HG03159 (cell line): Measurements from ENCODE around the gene SPHK2.

Source experiments
- ATAC-seq: cut with Tn5 transposase; IDR thresholded peaks from one replicate; pipeline ENCODE4 v1.9.1; 2021; ENCODE audit warnings: mild to moderate bottlenecking, moderate library complexity; ENCODE audit not compliant: unreplicated experiment

The SPHK2 gene

DNA sequence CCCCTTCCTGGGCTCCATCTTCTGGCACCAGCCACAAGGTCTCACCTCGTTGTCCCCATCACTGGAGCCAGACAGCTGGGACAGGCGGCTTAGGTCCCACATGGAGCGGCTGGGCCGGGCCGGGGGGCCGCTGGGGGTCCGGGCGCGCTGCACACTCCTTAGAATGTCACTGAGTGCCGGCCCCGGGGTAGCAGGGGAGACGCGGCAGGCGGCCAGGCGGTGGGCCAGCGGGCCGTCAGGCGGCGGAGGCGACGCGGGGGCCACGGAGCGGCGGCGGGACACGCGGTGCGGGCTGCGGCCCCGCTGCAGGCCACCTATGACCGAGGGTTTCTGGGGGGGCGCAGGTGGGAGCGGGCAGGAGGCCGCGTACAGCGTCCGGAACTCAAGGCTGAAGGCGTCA, 15.9 kb upstream of the SPHK2 start:
- ATAC-seq = no peak

DNA sequence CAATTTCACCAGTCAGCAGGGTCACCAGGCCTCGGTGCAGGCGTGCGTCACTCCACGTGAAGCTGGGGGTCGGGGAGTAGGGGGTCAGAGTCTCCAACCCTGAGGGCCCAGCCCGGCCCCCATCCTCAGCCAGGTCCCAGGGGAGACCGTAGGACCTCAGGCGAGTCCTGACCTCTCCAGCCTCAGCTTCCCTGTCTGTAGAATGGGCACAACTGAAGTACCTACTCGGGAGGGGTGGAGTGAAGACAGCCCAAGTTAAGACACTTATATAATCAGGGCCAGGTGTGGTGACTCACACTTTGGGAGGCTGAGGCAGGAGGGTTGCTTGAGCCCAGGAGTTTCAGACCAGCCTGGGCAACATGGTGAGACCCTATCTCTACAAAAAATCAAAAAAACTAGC, 15.5 kb upstream of the SPHK2 start:
- ATAC-seq = no peak

DNA sequence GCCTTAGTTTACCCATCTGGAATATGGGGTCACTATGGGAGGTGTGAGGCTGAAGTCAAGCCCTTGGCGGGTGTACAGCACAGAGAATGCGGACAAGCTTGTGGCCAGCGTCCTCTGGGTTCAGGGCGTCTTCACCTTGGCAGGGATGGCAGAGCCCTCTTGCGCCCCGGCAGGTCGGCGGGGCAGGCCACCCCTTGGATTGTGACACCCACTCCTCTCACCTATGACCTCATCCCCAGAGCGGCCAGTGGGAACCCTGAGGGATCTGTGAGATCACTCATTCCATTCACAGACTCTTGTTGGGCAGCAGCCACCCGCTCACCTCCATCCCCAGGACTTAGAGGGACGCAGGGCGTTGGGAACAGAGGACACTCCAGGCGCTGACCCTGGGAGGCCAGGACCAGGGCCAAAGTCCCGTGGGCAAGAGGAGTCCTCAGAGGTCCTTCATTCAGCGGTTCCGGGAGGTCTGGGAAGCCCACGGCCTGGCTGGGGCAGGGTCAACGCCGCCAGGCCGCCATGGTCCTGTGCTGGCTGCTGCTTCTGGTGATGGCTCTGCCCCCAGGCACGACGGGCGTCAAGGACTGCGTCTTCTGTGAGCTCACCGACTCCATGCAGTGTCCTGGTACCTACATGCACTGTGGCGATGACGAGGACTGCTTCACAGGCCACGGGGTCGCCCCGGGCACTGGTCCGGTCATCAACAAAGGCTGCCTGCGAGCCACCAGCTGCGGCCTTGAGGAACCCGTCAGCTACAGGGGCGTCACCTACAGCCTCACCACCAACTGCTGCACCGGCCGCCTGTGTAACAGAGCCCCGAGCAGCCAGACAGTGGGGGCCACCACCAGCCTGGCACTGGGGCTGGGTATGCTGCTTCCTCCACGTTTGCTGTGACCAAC, 12.6 kb upstream of the SPHK2 start, which contains the start of gene SPACA4:
Gene SPACA4, plus strand, starts transcription at position 280 of the 896 bp plus-strand sequence. Its CDS starts 237 bp downstream, at position 517.
- no peak for ATAC-seq

DNA sequence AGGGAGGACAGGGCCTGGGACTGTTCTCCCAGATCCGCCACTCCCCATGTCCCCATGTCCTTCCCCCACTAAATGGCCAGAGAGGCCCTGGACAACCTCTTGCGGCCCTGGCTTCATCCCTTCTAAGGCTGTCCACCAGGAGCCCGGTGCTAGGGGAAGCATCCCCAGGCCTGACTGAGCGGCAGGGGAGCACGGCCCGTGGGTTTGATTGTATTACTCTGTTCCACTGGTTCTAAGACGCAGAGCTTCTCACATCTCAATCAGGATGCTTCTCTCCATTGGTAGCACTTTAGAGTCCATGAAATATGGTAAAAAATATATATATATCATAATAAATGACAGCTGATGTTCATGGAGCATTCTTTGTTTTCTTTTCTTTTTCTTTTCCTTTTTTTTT, 11.9 kb upstream of the SPHK2 start:
- no peak for ATAC-seq

DNA sequence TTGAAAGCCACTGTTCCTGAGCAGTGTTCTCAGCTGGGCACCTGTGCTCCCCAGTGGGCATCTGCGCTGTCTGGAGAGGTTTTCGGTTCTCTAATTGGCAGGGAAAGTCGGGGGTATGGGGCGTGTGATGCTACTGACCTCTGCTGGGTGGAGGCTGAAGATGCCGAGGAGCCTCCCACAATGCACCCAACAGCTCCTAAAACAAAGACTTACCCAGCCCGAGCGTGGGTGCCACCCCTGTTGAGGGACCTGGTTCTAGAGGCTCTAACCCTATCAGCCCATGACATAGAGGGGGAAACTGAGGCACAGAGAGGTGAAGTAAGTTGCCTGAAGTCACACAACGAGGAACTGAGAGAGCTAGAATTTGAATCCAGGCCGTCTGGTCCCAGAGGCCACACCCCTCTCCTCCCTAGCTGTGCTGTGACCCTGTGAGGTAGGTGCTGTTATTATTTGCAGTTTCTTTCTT, 10.5 kb upstream of the SPHK2 start:
- no peak for ATAC-seq

DNA sequence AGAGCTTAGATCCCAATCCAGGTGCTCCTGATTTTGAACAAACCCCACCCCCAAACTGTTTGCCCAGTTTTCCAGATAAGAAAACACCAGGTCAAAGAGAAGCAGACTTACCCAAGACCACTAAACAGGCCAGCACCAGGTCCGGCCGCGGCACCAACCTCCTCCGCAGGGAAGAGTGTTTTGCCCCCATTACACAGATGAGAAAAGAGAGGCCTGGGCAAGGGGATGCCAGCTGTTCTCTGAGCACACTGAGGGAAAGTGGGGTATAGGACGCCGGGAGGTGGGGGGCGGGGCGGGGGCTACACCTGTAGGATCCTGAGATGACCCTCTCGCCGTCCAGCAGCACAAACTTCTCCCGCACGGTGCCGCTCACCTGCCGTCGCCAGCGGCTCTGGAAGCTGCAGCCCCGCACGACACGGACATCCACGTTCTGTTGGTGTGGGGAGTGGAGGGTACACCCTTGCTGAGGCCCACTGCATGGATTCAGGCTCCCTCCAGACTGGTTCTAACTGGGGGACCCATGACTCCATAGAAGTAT, 9.7 kb upstream of the SPHK2 start:
- ATAC-seq = no peak

DNA sequence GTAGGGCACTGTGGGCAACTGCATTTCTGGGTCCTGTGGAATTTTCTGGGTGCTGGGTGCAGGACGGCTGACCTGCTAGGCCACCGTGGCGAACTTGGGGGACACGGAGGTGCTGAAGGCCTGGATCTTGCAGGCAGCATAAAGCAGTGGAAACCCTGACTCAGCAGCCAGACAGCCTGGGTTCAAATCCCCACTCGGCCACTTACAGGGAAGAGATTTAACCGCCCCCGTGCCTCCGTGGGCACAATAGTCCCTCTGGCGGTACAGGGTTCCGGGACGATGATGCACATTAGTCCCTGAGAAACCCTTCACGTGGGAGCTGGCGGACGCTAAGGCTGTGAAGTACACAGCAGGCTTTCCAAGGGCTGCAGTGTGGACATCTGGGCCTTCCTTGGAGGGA, 7.4 kb upstream of the SPHK2 start:
- no peak for ATAC-seq

DNA sequence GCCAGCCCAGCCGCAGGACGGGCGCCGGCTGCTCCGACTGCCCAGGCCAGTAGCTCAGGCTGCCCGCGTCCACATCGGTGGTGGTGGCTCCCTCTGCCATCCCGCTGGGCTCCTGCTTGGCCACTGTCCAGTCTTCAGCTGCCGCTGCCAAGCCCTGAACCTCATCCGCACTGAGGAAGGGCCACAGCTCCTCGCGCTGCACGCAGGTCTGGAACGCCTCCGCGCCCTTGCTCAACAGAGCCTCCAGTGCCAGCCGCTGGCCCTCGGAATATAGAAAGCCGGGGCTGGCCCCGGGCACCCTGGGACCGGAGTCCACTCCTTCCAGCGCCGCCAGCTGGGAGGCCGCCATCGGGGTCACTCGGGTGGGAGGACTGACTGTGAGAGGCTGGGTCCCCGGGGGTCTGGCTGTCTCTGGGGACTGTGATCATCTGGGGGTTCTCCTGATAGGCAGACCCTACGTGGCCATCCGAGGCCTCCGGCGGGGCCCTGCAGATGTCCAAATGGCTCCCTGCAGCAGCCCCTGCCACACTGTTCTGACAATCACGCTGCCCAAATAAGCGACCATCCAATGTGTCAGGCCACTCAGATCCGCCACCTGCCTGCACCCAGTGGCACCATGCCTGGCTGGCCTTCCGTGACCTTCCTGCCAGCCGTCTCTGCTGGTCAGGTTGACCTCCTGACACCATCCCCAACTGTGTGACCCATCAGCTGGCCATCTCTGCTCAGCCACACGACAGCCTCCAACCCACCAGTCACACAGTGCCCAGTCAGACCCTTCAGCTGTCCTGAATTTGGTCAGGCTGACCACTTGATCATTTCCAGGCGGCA, 6.1 kb upstream of the SPHK2 start:
- ATAC-seq = no peak

DNA sequence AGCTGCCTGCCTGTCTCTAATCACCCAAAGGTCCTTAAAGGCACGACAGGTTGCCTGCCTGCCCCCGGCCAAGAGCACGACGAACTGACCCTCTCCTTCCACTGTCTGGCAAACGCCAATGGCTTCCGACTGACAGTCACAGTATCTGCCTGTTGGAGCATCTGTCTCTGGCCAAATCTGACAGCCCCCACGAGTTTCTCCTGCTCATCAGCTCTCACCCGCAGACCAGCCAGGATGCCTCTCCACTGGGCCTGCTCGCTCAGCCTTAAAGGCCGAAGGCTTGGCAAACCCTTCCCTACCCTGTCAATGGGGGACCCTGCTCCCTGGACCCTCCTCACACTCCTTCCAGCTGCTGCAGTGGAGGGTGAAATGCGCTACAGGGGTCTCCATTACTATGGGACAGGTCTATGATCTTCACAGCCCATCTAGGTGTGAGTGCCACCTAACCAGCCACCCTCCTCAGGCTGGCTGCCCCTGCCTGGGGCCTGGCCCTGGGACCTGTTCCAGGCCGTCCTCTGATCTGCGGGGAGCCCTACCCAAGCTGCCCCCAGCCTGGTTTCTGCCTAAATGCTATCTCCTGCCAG, 5.4 kb upstream of the SPHK2 start:
- no peak for ATAC-seq

DNA sequence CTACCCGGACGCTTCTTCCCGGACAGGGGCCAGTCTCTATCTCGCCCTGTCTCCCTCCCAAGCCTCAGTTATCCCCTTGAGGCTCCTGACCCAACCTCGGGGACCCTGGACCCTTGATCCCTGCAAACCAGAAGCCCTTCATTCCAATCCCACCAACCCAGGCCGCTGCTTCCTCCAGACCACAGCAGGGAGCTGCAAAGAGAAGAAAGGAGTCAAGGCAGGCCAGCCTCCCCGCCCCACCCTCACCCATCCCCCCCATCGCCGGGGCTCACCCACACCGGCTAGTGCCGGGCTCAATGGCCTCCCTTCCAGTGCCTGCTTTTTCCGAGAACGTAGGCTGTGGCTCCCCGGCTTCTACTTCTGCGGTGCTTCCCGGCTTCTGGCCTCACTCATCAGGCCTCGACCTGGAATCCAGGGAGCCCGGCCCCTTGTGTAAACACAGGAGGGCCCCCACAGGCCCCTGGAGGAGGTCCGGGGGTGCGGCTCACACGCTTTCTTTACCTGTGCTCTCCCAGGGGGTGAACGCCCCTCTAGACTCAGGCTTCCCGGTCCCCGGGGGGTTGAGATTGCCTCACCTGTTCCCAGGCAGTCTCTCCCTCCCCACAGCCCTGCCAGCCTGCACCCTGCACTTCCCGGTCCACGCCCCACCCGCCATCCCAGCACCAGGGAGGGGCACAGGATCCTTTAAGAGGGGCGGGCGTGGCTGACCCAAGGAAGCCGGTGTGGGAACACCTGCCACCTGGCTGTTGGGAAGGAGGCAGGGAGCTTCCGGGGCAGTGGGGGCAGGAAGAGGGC, 4.7 kb upstream of the SPHK2 start, which contains the start of gene FAM83E:
Gene FAM83E, minus strand, starts transcription at position 641 of the 795 bp plus-strand sequence. CDS start 1,704 bp downstream, outside the sequence.
- ATAC-seq = no peak

DNA sequence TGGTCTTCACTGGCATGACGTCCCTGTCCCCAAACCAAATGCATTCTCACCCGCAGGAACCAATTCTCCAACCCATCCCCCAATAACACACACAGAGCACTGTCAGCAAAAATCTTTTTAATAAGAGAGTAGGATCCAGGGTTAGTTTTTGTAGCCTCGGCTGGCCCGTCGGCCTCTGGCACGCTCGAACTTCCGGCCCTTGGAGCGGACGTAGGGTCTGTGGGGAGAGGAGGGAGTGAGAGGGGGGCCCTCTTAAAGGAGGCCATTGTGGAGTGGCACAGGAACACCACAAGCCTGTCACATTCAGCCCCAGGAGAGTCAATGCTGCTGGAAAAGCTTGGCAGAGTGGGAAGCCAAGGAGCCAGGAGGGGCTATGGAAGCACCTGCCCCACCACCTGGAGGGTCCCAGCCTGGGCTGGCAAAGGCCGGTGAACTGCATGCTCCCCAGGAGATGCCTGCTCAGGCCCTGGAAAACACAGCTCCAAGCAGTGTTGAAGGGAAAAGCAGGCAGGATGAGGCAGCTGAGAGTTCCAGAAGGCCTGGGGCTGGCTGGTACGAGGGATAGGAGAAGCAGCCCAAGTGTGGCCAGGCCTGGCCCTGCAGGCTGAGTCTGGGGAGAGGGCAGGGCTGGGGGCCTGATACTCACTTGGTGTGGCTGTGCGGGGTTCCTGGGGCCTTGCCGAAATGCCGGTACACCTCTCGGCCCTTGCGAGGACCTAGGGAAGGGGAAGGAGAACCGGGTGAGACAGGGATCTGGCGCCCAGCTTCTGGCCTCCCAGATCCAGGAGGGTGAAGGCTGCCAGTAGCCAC, 3.9 kb upstream of the SPHK2 start:
- ATAC-seq = no peak

DNA sequence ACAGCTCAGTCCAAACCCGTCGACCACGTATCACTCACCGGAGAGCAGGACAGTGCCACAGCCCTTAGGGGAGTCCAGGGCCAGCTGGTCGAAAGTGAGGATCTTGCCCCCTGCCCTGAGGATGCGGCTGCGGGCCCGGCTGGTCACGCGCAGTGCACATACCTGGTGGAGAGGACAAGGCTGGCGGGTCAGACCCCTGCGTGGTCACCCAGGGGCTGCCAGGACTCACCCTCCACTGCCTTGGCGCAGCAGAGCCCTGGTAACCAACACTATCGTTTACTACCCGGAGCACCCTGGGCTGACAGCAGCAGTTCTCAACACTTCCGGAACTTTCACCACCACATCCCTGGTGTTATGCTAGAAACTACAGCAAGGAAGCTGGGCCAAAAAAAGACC, 3.3 kb upstream of the SPHK2 start:
- no peak for ATAC-seq

DNA sequence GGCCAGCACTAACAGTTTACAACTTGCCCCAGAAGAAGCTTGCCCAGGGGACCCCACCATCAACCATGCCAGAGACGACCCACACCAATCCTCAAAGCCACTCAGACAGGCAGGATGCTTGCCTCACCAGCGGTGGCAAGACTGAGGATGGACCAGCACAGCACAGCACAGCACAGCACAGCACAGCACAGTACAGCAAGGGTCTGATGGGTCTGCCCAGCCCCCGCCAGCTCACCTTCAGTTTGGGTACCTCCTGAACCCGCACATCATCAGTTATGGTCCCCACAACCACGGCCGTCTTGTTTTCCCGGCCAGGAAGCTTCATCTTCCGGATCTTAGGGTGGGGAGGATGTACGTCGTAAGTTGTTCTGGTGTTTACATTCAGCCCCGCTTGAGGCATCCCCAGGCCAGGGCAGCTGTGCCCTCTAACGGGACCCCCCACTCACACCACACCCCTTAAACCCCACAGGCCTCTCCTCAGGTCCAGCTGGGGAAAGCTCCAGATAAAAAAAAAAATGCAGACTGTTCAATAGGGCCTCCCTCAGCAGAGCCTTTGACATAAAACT, 2.7 kb upstream of the SPHK2 start:
- no peak for ATAC-seq

DNA sequence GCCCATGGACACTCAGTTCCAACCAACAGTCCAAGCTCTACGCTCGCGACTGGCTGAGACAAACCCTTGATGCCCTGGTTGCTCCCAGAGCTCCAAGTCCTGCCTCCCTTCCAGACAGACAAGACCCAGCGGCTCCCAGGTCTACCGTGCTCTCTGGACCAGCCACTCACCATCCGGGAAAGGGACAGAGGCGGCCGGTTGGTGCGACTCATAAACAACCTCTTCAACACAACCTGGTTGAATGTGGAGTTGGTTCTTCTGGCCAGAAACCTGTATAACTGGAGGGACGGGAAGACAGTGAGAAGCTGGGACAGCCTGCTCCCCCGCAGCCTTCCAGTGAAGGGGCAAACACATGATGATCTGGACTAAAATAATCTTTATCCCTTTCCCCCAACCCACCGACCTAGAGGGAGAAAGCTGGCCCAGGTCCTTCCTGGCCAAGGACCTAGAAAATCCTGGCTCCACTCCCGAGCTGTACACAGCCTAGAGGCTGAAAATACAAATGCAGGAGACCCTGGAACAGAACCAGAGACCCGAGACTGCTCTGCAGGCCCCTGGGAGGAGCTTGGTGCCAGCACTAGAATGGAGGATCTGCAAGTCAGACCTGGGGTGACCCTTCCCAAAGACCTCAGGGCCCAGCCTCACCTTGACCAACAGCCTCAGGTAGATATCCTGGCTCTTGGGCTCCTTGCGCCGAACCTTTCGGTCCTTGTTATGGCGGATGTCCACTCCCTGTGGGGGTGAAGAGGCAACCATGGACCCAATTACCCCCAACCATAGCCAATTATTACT, 2.0 kb upstream of the SPHK2 start:
- no peak for ATAC-seq

DNA sequence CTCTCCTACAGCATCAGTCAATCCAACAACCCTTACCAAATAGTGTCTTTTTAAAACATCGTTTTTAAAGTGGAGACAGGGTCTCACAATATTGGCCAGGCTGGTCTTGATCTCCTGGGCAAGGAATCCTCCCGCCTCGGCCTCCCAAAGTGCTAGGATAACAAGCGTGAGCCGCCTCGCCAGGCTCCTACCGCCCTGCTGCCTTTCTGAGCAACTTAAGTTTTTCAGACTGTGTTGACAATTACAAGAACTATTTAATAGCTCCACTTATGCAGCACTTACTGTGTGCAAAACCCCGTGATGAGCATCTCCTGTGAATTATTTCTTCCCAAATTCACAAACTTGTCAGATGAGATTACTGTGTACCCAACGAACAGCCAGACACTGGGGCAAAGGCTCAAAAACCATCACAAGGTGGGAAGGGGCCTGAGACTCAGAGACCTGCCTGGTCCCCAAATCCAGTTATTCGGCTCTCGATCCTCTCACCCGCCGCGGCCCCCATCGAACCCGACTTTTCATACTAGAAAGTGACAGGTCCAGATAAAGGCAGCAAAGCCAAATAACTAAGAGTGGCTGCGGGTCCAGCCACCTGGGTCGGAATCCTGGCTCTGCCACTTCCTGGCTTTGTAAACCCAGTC, 909 bp upstream of the SPHK2 start:
- no peak for ATAC-seq

DNA sequence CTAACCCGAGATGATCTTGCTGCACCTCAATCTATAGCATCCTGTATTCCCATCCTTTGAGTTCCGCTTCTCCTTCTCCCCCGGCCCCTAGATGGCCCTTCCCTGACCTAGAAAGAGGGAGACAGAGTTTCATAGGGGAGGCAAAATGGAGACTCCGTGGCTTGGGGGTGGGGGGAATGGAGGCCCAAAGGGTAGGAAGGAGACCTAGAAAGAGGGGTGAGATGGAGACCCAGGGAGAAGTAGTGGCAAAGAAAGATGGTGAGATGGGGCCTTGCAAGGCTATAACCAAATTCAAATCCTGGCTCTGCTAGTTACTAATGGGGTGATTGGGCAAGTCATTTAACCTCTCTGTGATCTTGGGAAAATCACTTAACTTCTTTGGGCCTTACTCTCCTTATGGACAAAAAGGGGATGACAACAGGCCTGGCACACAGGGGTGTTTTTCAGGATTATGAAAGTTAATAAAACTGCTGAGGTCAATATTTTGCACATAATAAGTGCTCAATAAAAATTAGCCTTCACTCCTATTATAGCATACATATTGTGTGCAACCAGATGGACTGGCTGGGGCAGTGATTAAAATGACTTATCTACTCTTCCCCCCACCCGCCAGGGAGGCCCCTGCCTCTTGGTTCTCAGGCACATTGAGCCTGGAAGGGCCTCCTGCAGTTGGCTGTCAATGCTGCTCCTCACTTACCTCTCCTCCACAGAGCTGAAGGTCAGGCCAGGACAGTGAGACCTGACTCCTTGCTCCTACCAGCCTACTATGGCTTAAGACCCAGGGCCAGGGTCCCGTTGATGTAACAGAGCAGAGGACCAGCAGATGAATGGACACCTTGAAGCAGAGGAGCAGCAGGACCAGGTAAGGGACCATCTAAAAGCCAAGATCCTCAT, 633 bp downstream of the SPHK2 start:
- no peak for ATAC-seq

DNA sequence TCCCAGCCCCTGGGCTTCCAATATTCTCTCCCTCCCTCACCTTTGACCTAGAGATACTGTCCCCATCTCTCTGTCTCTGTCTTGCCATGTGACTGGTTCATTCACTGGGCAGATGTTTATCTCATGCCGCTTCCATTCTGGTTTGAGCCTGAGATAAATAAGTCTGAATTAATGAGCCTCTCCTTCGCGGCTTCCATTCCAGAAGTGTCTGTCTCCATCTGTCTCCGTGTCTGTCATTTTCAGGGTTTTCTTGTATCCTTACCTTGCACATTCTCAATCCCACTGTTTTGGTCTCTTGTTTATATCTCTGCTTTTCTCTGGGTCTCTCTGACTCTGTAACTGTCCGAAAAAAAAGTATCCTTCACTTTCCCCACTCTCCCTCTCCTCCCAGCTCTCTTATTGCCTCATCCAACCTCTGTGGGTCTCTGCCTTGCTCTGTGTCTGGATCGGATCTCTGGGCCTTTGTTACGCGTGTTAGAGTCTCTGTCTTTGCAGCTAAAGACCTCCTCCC, 4.3 kb downstream of the SPHK2 start:
- ATAC-seq = no peak
